K562 (cell line): ENCODE measurements around the gene S100A7A. TPM values are rescaled to one million over a fixed set of nuclear protein-coding genes. Genes with fewer than 3 reads are reported as not detected.

Source experiments
- ATAC-seq: fragments of 200-7000 bp; cut with Tn5 transposase; 3 replicates; pipeline ENCODE4 v1.9.1; 2020; ENCODE audit warnings: moderate library complexity
- BruUV-seq: library from RNA; stranded (reverse); fragments of 400-500 nt; replicated peaks from 2 replicates; lab custom pipeline; 2021; lab: Mats Ljungman, UMichigan
- CTCF ChIA-PET: fragments of 300-600 bp; formaldehyde crosslinking; extraction: SDS; loops from one replicate; lab custom pipeline; 2021; ENCODE audit warnings: low intra/inter-chr PET ratio; lab: Yijun Ruan, JAX
- POLR2A ChIA-PET: fragments of 300-600, 350-650 bp; sonication (Branson Sonifier 250); formaldehyde crosslinking; extraction: SDS; loops from one replicate; lab custom pipeline; 2021; ENCODE audit warnings: antibody characterized with exemption, inconsistent platforms; lab: Yijun Ruan, JAX
- DNase-seq, 4 experiments: peaks; one replicate each; pipeline versions ENCODE4 v3.0.0 to v3.0.0-alpha.2; 2011 to 2018; ENCODE audit warnings: low spot score in 3 of 4, mixed read lengths in 3 of 4; ENCODE audit errors: extremely low read depth in 1 of 4
- FAIRE-seq: peaks from 2 replicates; lab custom pipeline; 2011; peaks lifted over from hg19 to GRCh38; lab: Jason Lieb, UNC
- H2AFZ ChIP-seq: 2 replicates; pipeline ENCODE4 v1.6.0; 2011; ENCODE audit warnings: low read depth, low read length, control low read depth, inconsistent platforms
- H3K27ac ChIP-seq: fragments of 200-600 bp; 3 replicates; pipeline ENCODE4 v1.8.0; 2011; ENCODE audit warnings: low read depth, mild to moderate bottlenecking, control low read depth, inconsistent platforms, low read length, moderate library complexity, mixed read lengths; ENCODE audit errors: extremely low read depth
- H3K27me3 ChIP-seq, 2 experiments: fragments of 300-600 bp in 1 of 2; 2 replicates in 1 of 2; 3 replicates in 1 of 2; pipeline versions ENCODE4 v1.6.0 to v1.8.0; 2011; ENCODE audit warnings: inconsistent platforms in 2 of 2, low read length in 2 of 2, mild to moderate bottlenecking in 1 of 2, mixed read lengths in 1 of 2, moderate library complexity in 1 of 2; ENCODE audit not compliant: control insufficient read depth in 2 of 2, insufficient read depth in 2 of 2
- H3K36me3 ChIP-seq: fragments of 300-600 bp; 3 replicates; pipeline ENCODE4 v1.8.0; 2011; ENCODE audit warnings: mild to moderate bottlenecking, low read length, inconsistent platforms; ENCODE audit not compliant: control insufficient read depth, insufficient read depth
- H3K4me1 ChIP-seq, 2 experiments: fragments of 200-600 bp in 1 of 2; replicated peaks in 1 of 2; 2 replicates in 1 of 2; 3 replicates in 1 of 2; pipeline versions ENCODE4 v1.5.1 to v1.8.0; 2011; ENCODE audit warnings: inconsistent platforms in 2 of 2, low read length in 2 of 2, mild to moderate bottlenecking in 1 of 2, mixed read lengths in 1 of 2, moderate library complexity in 1 of 2; ENCODE audit not compliant: control insufficient read depth in 2 of 2, insufficient read depth in 2 of 2
- H3K4me2 ChIP-seq: 2 replicates; pipeline ENCODE4 v1.6.1; 2011; ENCODE audit warnings: low read length, control low read depth, inconsistent platforms, mixed read lengths; ENCODE audit not compliant: insufficient read depth
- H3K4me3 ChIP-seq: fragments of 200-600 bp; sonication (generic), shearing (Covaris generic); 2 replicates; pipeline ENCODE4 v1.5.1; 2016; ENCODE audit warnings: control low read depth, inconsistent platforms
- H3K79me2 ChIP-seq: fragments of 200-600 bp; 3 replicates; pipeline ENCODE4 v1.8.0; 2011; ENCODE audit warnings: low read length, inconsistent platforms; ENCODE audit not compliant: control insufficient read depth, insufficient read depth
- H3K9ac ChIP-seq, 2 experiments: 2 replicates each; pipeline versions ENCODE4 v1.6.0 to v1.6.1; 2011; ENCODE audit warnings: low read depth in 2 of 2, low read length in 2 of 2, control low read depth in 1 of 2, inconsistent platforms in 1 of 2, mild to moderate bottlenecking in 1 of 2, mixed read lengths in 1 of 2; ENCODE audit not compliant: insufficient read depth in 1 of 2
- H3K9me1 ChIP-seq: one replicate; pipeline ENCODE4 v1.6.0; 2011; ENCODE audit warnings: inconsistent platforms, mild to moderate bottlenecking, low read length, moderate library complexity; ENCODE audit not compliant: control insufficient read depth, insufficient read depth
- H3K9me3 ChIP-seq: replicated peaks from 2 replicates; pipeline ENCODE4 v1.5.1; 2011; ENCODE audit warnings: low read depth, low read length, inconsistent platforms; ENCODE audit not compliant: control insufficient read depth, insufficient read depth
- H4K20me1 ChIP-seq: replicated peaks from 2 replicates; pipeline ENCODE4 v1.6.1; 2011; ENCODE audit warnings: low read length, inconsistent platforms, mixed read lengths; ENCODE audit not compliant: control insufficient read depth, insufficient read depth
- CBX1 ChIP-seq: sonication (generic); IDR thresholded peaks from 2 replicates; pipeline ENCODE4 v1.6.1; 2016; ENCODE audit warnings: antibody characterized with exemption, low read depth, mild to moderate bottlenecking
- EHMT2 ChIP-seq: fragments of 450-650 bp; IDR thresholded peaks from 2 replicates; pipeline ENCODE4 v1.6.1; 2018; ENCODE audit warnings: antibody characterized with exemption
- ETV1 ChIP-seq: fragments of 450-650 bp; conservative IDR thresholded peaks from 2 replicates; pipeline ENCODE4 v1.6.1; 2016; ENCODE audit warnings: missing genetic modification characterization, control low read depth, low read depth, missing compliant biosample characterization
- FOSL1 ChIP-seq: fragments of 200-800 bp; sonication (Bioruptor generic); conservative IDR thresholded peaks from 2 replicates; pipeline ENCODE4 v1.6.1; 2016; ENCODE audit warnings: missing genetic modification characterization, missing compliant biosample characterization
- GATA2 ChIP-seq: sonication (generic); formaldehyde crosslinking; IDR thresholded peaks from 2 replicates; pipeline ENCODE4 v1.4.0; 2020; ENCODE audit warnings: mild to moderate bottlenecking, missing genetic modification reagents
- MTF1 ChIP-seq: fragments of 250-450 bp; sonication (Bioruptor Pico); IDR thresholded peaks from 2 replicates; pipeline ENCODE4 v1.9.0; 2021; ENCODE audit warnings: moderate library complexity, mild to moderate bottlenecking, inconsistent platforms, borderline replicate concordance
- PHF21A ChIP-seq: fragments of 450-650 bp; IDR thresholded peaks from 2 replicates; pipeline ENCODE4 v1.6.1; 2017; ENCODE audit warnings: low read depth, borderline replicate concordance
- POLR3A ChIP-seq: IDR thresholded peaks from 2 replicates; pipeline ENCODE4 v1.6.1; 2011; ENCODE audit warnings: borderline replicate concordance, mild to moderate bottlenecking, moderate library complexity; ENCODE audit not compliant: insufficient read length, insufficient read depth; ENCODE audit errors: extremely low read depth
- SUPT5H ChIP-seq: fragments of 450-650 bp; IDR thresholded peaks from 2 replicates; pipeline ENCODE4 v1.6.1; 2016
- ZNF165 ChIP-seq: fragments of 250-450 bp; sonication (Bioruptor Pico); IDR thresholded peaks from 2 replicates; pipeline ENCODE4 v1.4.0; 2020; ENCODE audit warnings: borderline replicate concordance
- whole genome bisulfite sequencing: fragments of 100-300 bp; shearing (Covaris generic); methylation state at CpG from one replicate; pipeline ENCODE4 v1.1.6; 2016; ENCODE audit warnings: low coverage, mixed read lengths; ENCODE audit not compliant: insufficient coverage; ENCODE audit errors: missing lambda C conversion rate; 5-methylcytosine and 5-hydroxymethylcytosine counted together
- in situ Hi-C: fragments of 300-500 bp; cut with MboI; formaldehyde crosslinking; loops from 4 replicates; pipeline ENCODE4 v1.15.0; 2018; ENCODE audit warnings: inconsistent platforms, mixed read lengths
- intact Hi-C: fragments of 100-400 bp; cut with micrococcal nuclease; formaldehyde crosslinking; loops from 2 replicates; pipeline ENCODE4 v1.14.2; 2022
- polyA plus RNA-seq, 8 experiments: library from polyadenylated mRNA; depleted of rRNA in 4 of 8; stranded (reverse) in 5 of 8; unstranded in 3 of 8; fragments of >200 nt; fragmentation: Nextera tagmentation in 2 of 8; fragmentation: Illumina TruSeq in 1 of 8; extraction: Ambion mirVana in 2 of 8; extraction: Trizol in 1 of 8; gene quantifications; 2 replicates each; pipeline versions ENCODE4 v1.2.1 to v1.2.3, GENCODE V29; 2011 to 2014; ENCODE audit warnings: inconsistent platforms in 1 of 8, missing spikeins in 1 of 8
- total RNA-seq, 7 experiments: library from RNA; depleted of rRNA in 6 of 7; stranded (reverse); fragments of >200 nt in 6 of 7; fragmentation: Illumina TruSeq in 2 of 7; extraction: Trizol in 2 of 7; gene quantifications; 2 replicates each; pipeline versions ENCODE4 v1.2.1 to v1.2.3, GENCODE V29; 2011 to 2021; ENCODE audit warnings: low replicate concordance in 1 of 7
- TF ChIP-seq, protein P1 (sequence below): fragments of 150-350 bp; conservative IDR thresholded peaks from 2 replicates; pipeline ENCODE4 v1.6.1; 2014; ENCODE audit warnings: low read length
- TF ChIP-seq, protein P2 (sequence below): fragments of 450-650 bp; IDR thresholded peaks from 2 replicates; pipeline ENCODE4 v1.6.1; 2016; ENCODE audit warnings: mild to moderate bottlenecking
- TF ChIP-seq, protein P3 (sequence below): fragments of 250-450 bp; sonication (Bioruptor Pico); IDR thresholded peaks from 2 replicates; pipeline ENCODE4 v1.4.0; 2020

The S100A7A gene
- total and polyA plus RNA-seq, 9 of the 15 experiments (the other 6 are each of a cell fraction or from before 2014, with no cell fraction given): not detected

DNA sequence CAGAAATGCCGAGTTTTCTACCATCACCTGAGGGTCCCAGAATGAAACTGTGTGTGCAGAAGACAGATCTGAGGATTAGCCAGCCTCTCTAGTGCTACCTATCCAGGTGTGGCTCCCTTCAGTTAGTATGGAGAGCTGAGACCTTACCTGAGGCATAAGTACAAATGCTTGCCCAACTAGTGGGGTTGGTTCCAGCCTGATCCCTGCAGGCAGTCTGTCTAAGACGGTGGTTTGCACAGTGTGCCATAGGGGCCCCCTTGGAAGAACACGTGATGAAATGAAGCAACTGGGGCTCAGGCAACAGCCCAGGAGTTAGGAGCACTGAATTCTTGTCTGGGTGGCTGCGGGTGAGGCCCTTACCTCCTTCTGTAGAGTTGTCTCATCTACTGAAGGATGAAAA, 15.6 kb downstream of the S100A7A start (continued):
- no peak for TF ChIP-seq ETV1 (tag)

DNA sequence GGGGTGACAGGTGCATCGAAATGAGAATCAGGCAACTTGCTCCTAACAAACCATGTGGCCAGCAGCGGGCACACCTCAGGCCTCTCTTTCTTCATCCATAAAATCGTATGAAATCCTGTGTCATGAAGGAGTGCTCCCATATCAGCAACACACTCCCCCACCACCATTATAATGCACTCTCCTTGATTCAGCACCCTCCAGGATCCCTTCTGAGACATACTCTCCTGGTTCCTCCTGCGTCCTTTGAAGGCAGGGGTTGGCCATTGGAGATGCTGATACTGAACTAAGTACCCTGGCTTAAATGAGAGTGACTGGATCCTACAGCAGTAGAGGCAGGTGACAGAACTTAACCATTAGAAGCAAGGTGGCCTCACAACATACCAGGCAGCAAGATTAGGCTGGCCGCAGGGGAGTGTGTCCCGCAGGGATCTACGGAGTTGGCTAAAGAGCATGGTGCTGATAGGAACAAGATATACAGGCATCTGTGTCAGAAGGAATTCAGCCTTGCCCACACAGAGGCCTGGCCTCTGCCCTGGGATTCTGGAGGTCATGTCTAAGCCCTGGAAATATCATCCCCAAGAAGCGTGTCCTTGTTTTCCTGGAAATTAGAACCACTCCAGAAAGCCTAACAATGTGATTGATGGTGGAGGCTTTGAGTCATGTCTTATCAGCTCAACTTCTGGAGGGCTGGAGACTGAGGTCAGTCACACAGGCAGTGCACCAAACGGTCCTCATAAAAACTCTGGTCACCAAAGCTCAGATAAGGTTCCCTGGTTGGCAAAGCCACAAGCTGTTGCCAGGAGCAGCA, 16.8 kb downstream of the S100A7A start:
- Histone ChIP-seq H2AFZ (no peak overlapping the region), H3K27ac (peak overlapping the region; percentile 12; the same call in 1 of the 3 replicates), H3K9me3 (no peaks in the 10 kb centered on the region), H3K4me2 (peak overlapping the region; percentile 56), H3K27me3 (peaks cover 0 to 6% of the 10 kb centered on the region in 2 experiments; a peak in 3 of 5 replicates), H3K79me2 (no peaks in the 10 kb centered on the region), H3K9me1 (peaks cover 10% of the 10 kb centered on the region), H3K4me3 (no peak overlapping the region), H3K36me3 (no peaks in the 10 kb centered on the region), H3K9ac (no peak overlapping the region), H4K20me1 (peaks cover 8% of the 10 kb centered on the region), H3K4me1 (peaks cover 51 to 58% of the 10 kb centered on the region in 2 experiments)
- ATAC-seq: peak; percentile 90
- WGBS: 6% methylated on average over 9 of the region's 9 CpGs
- POLR2A ChIA-PET: interaction anchor here (0.6 to 1.3 kb wide), 4 partner anchors 9 to 1182 kb away, joined by 3 read pairs; no protein-coding TSS in a partner anchor
- CTCF ChIA-PET: no interaction called here
- FAIRE-seq: peak; percentile 96
- peak; percentile 61 to 93 (median 72) for DNase-seq
- in situ Hi-C loops (no loop called here), intact Hi-C loops (no loop called here)
- no TSS peak for BruUV-seq
- no peak for TF ChIP-seq MTF1 (CRISPR knock-in tag)
- TF ChIP-seq, protein P1, sequence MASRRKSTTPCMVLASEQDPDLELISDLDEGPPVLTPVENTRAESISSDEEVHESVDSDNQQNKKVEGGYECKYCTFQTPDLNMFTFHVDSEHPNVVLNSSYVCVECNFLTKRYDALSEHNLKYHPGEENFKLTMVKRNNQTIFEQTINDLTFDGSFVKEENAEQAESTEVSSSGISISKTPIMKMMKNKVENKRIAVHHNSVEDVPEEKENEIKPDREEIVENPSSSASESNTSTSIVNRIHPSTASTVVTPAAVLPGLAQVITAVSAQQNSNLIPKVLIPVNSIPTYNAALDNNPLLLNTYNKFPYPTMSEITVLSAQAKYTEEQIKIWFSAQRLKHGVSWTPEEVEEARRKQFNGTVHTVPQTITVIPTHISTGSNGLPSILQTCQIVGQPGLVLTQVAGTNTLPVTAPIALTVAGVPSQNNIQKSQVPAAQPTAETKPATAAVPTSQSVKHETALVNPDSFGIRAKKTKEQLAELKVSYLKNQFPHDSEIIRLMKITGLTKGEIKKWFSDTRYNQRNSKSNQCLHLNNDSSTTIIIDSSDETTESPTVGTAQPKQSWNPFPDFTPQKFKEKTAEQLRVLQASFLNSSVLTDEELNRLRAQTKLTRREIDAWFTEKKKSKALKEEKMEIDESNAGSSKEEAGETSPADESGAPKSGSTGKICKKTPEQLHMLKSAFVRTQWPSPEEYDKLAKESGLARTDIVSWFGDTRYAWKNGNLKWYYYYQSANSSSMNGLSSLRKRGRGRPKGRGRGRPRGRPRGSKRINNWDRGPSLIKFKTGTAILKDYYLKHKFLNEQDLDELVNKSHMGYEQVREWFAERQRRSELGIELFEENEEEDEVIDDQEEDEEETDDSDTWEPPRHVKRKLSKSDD: no peak
- TF ChIP-seq CBX1: no peak
- no peak for TF ChIP-seq POLR3A
- TF ChIP-seq, protein P2, sequence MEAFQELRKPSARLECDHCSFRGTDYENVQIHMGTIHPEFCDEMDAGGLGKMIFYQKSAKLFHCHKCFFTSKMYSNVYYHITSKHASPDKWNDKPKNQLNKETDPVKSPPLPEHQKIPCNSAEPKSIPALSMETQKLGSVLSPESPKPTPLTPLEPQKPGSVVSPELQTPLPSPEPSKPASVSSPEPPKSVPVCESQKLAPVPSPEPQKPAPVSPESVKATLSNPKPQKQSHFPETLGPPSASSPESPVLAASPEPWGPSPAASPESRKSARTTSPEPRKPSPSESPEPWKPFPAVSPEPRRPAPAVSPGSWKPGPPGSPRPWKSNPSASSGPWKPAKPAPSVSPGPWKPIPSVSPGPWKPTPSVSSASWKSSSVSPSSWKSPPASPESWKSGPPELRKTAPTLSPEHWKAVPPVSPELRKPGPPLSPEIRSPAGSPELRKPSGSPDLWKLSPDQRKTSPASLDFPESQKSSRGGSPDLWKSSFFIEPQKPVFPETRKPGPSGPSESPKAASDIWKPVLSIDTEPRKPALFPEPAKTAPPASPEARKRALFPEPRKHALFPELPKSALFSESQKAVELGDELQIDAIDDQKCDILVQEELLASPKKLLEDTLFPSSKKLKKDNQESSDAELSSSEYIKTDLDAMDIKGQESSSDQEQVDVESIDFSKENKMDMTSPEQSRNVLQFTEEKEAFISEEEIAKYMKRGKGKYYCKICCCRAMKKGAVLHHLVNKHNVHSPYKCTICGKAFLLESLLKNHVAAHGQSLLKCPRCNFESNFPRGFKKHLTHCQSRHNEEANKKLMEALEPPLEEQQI: no peak
- TF ChIP-seq FOSL1: peak; percentile 99
- 0 out of 2 replicates have a peak, but pooled peaks have one; percentile 11 for TF ChIP-seq PHF21A
- TF ChIP-seq SUPT5H: no peak
- peak; percentile 64; the same call in 1 of the 2 replicates for TF ChIP-seq ZNF165
- peak; percentile 84 for TF ChIP-seq GATA2
- peak; percentile 78; the same call in 1 of the 2 replicates for TF ChIP-seq EHMT2
- TF ChIP-seq, protein P3, sequence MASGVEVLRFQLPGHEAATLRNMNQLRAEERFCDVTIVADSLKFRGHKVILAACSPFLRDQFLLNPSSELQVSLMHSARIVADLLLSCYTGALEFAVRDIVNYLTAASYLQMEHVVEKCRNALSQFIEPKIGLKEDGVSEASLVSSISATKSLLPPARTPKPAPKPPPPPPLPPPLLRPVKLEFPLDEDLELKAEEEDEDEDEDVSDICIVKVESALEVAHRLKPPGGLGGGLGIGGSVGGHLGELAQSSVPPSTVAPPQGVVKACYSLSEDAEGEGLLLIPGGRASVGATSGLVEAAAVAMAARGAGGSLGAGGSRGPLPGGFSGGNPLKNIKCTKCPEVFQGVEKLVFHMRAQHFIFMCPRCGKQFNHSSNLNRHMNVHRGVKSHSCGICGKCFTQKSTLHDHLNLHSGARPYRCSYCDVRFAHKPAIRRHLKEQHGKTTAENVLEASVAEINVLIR: peak; percentile 53
